Small intestine (tissue), 7 donors: ENCODE results near the gene ARID5B. TPM values are rescaled to one million over a fixed set of nuclear protein-coding genes. Genes with fewer than 3 reads are reported as not detected.
A peak's percentile ranks its signal among the peaks of the same experiment; 100 is the strongest.
"Not testable (repeated sequence)": the region's sequence is repeated elsewhere in the genome, so short reads cannot be mapped to it uniquely, and the experiment has no call there.

Source experiments
- DNase-seq, 2 donors: peaks; one replicate each; pipeline versions ENCODE4 v3.0.0 to v3.0.0-alpha.2; 2013
- FAIRE-seq: peaks from 2 replicates; lab custom pipeline; 2012; peaks lifted over from hg19 to GRCh38; lab: Jason Lieb, UNC
- H3K27ac ChIP-seq, 3 donors: one replicate each; pipeline ENCODE4 v1.5.1; 2013; ENCODE audit warnings: low read length in 2 of 3, mild to moderate bottlenecking in 2 of 3, control low read depth in 1 of 3, inconsistent platforms in 1 of 3, low read depth in 1 of 3, moderate library complexity in 1 of 3
- H3K27me3 ChIP-seq, 3 donors: one replicate each; pipeline ENCODE4 v1.6.1; 2013; ENCODE audit warnings: low read length in 3 of 3, inconsistent platforms in 1 of 3; ENCODE audit not compliant: control insufficient read depth in 3 of 3, insufficient read depth in 3 of 3
- H3K36me3 ChIP-seq, 3 donors: one replicate each; pipeline ENCODE4 v1.6.1; 2013; ENCODE audit warnings: low read length in 3 of 3, inconsistent platforms in 1 of 3, low read depth in 1 of 3, mild to moderate bottlenecking in 1 of 3, moderate library complexity in 1 of 3; ENCODE audit not compliant: control insufficient read depth in 3 of 3, insufficient read depth in 2 of 3
- H3K4me1 ChIP-seq, 3 donors: one replicate each; pipeline ENCODE4 v1.6.1; 2013; ENCODE audit warnings: low read length in 2 of 3, inconsistent platforms in 1 of 3, low read depth in 1 of 3, mild to moderate bottlenecking in 1 of 3, moderate library complexity in 1 of 3; ENCODE audit not compliant: control insufficient read depth in 3 of 3, insufficient read depth in 2 of 3
- H3K4me3 ChIP-seq, 3 donors: one replicate each; pipeline ENCODE4 v1.5.1; 2013; ENCODE audit warnings: low read length in 3 of 3, control low read depth in 1 of 3, inconsistent platforms in 1 of 3, low read depth in 1 of 3, mild to moderate bottlenecking in 1 of 3, moderate library complexity in 1 of 3
- H3K9me3 ChIP-seq, 2 donors: one replicate each; pipeline ENCODE4 v1.6.1; 2013; ENCODE audit warnings: low read depth in 1 of 2, low read length in 1 of 2; ENCODE audit not compliant: control insufficient read depth in 2 of 2, insufficient read depth in 1 of 2
- WGBS, 3 donors: extraction: QIAGEN DNeasy Blood & Tissue Kit; methylation state at CpG; one replicate each; pipeline ENCODE4 v1.1.7; 2013; 5-methylcytosine and 5-hydroxymethylcytosine counted together
- polyA plus RNA-seq, 4 donors: library from polyadenylated mRNA; stranded (reverse) in 3 of 4; unstranded in 1 of 4; fragments of 200-250 nt in 3 of 4; fragments of 120-200 nt in 1 of 4; gene quantifications; one replicate each; pipeline versions ENCODE4 v1.2.1 to v1.2.3, GENCODE V29; 2013
- donor health status: healthy with polysubstance abuse.
- donor health status: control.
- donor health status: control.
- donor health status: Bipolar disorder and iron deficiency.
- donor health status: healthy.

ARID5B gene
- polyA plus RNA-seq, 4 donors, result 1.1 to 24.6 (median 6.7) TPM

- DNase-seq, result no peak
- Histone ChIP-seq H3K9me3 (peaks cover 0 to 3% of the 10 kb centered on the region in 2 donors), H3K27me3 (no peaks in the 10 kb centered on the region), H3K36me3 (no peaks in the 10 kb centered on the region), H3K27ac (no peak overlapping the region), H3K4me3 (no peak overlapping the region), H3K4me1 (no peaks in the 10 kb centered on the region)
- 81 to 91% (median 91%) methylated on average over 10 of the region's 10 CpGs for WGBS, 3 donors
- FAIRE-seq, result no peak
Observed at GRCh38 chr10:61863981-61864380, 37.5 kb upstream of the ARID5B start.

- DNase-seq, result no peak
- WGBS, 3 donors, result 92 to 96% (median 94%) methylated on average over 3 of the region's 3 CpGs
- Histone ChIP-seq H3K36me3 (no peaks in the 10 kb centered on the region), H3K27me3 (no peaks in the 10 kb centered on the region), H3K4me3 (no peak overlapping the region), H3K9me3 (peaks cover 0 to 3% of the 10 kb centered on the region in 2 donors), H3K27ac (no peak overlapping the region), H3K4me1 (peaks cover 0 to 6% (median 3%) of the 10 kb centered on the region in 3 donors)
- FAIRE-seq, result no peak
Observed at GRCh38 chr10:61866700-61867368, 34.7 kb upstream of the ARID5B start.

- not testable (repeated sequence) for H3K27ac ChIP-seq, H3K4me1 ChIP-seq, H3K4me3 ChIP-seq, H3K9me3 ChIP-seq, H3K36me3 ChIP-seq, H3K27me3 ChIP-seq, DNase-seq, FAIRE-seq
- 73 to 86% (median 75%) methylated on average over 10 to 22 of the region's 22 CpGs for WGBS, 3 donors
Observed at GRCh38 chr10:61867374-61867773, 34.1 kb upstream of the ARID5B start.

- not testable (repeated sequence) for DNase-seq, H3K27ac ChIP-seq, H3K4me1 ChIP-seq, H3K4me3 ChIP-seq, H3K27me3 ChIP-seq, FAIRE-seq, H3K9me3 ChIP-seq, H3K36me3 ChIP-seq
- WGBS, 3 donors, result 56 to 92% (median 77%) methylated on average over 16 to 25 of the region's 25 CpGs
Observed at GRCh38 chr10:61867817-61868216, 33.7 kb upstream of the ARID5B start.

- no peaks in the 10 kb centered on the region for H3K27me3 ChIP-seq
- peaks cover 0 to 9% (median 3%) of the 10 kb centered on the region in 3 donors for H3K4me1 ChIP-seq
- H3K4me3 ChIP-seq, result no peak overlapping the region
- 84 to 92% (median 90%) methylated on average over 8 of the region's 8 CpGs for WGBS, 3 donors
- peak overlapping the region in 1 of 3 donors; percentile 13 for H3K27ac ChIP-seq
- DNase-seq (no peak), FAIRE-seq (no peak)
- H3K9me3 ChIP-seq, result peaks cover 0 to 3% of the 10 kb centered on the region in 2 donors
- no peaks in the 10 kb centered on the region for H3K36me3 ChIP-seq
Observed at GRCh38 chr10:61869041-61869675, 32.3 kb upstream of the ARID5B start.

GRCh38 chr10:61869774-61870525 is 31.5 kb upstream of the ARID5B start:
- WGBS, 3 donors, result 6 to 28% (median 21%) methylated on average over 6 of the region's 6 CpGs

GRCh38 chr10:61870526-61870895 is 31.0 kb upstream of the ARID5B start:
- H3K27ac ChIP-seq, result no peak overlapping the region
- H3K4me1 ChIP-seq, result peaks cover 0 to 9% (median 3%) of the 10 kb centered on the region in 3 donors
- DNase-seq (no peak), FAIRE-seq (no peak)
- no peaks in the 10 kb centered on the region for H3K27me3 ChIP-seq
- no peak overlapping the region for H3K4me3 ChIP-seq
- no peaks in the 10 kb centered on the region for H3K36me3 ChIP-seq
- WGBS, 3 donors, result 59 to 83% (median 80%) methylated on average over 3 of the region's 3 CpGs
- H3K9me3 ChIP-seq, result peaks cover 0 to 3% of the 10 kb centered on the region in 2 donors

More at GRCh38 chr10:61869774-61870525, 31.5 kb upstream of the ARID5B start:
- no peak for FAIRE-seq
- Histone ChIP-seq H3K27me3 (no peaks in the 10 kb centered on the region), H3K36me3 (no peaks in the 10 kb centered on the region), H3K4me3 (no peak overlapping the region), H3K4me1 (peaks cover 0 to 9% (median 3%) of the 10 kb centered on the region in 3 donors), H3K9me3 (peaks cover 0 to 3% of the 10 kb centered on the region in 2 donors), H3K27ac (peak overlapping the region in 2 of 3 donors; percentile 13 to 36)
- peak in 1 of 2 donors; percentile 16 for DNase-seq

GRCh38 chr10:61871487-61871886 is 30.0 kb upstream of the ARID5B start:
- H3K27me3 ChIP-seq, result no peaks in the 10 kb centered on the region
- peaks cover 0 to 3% of the 10 kb centered on the region in 2 donors for H3K9me3 ChIP-seq
- H3K4me1 ChIP-seq, result peaks cover 0 to 9% (median 3%) of the 10 kb centered on the region in 3 donors
- FAIRE-seq (no peak), DNase-seq (no peak)
- WGBS, 3 donors, result 88 to 98% (median 94%) methylated on average over 6 of the region's 6 CpGs
- H3K4me3 ChIP-seq, result no peak overlapping the region
- no peaks in the 10 kb centered on the region for H3K36me3 ChIP-seq
- no peak overlapping the region for H3K27ac ChIP-seq
